LNCAP (cell line): Measurements from ENCODE around the gene HSPB1.
A peak's percentile ranks its signal among the peaks of the same experiment; 100 is the strongest.

Experiments
- TF ChIP-seq, protein P1 (sequence below): fragments of 450-650 bp; IDR thresholded peaks from 2 replicates; pipeline ENCODE4 v1.5.1; 2017; ENCODE audit warnings: mild to moderate bottlenecking

The HSPB1 gene

GRCh38 chr7:76310102-76310957 is 7.9 kb downstream of the HSPB1 start:
- TF ChIP-seq, protein P1, sequence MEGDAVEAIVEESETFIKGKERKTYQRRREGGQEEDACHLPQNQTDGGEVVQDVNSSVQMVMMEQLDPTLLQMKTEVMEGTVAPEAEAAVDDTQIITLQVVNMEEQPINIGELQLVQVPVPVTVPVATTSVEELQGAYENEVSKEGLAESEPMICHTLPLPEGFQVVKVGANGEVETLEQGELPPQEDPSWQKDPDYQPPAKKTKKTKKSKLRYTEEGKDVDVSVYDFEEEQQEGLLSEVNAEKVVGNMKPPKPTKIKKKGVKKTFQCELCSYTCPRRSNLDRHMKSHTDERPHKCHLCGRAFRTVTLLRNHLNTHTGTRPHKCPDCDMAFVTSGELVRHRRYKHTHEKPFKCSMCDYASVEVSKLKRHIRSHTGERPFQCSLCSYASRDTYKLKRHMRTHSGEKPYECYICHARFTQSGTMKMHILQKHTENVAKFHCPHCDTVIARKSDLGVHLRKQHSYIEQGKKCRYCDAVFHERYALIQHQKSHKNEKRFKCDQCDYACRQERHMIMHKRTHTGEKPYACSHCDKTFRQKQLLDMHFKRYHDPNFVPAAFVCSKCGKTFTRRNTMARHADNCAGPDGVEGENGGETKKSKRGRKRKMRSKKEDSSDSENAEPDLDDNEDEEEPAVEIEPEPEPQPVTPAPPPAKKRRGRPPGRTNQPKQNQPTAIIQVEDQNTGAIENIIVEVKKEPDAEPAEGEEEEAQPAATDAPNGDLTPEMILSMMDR, result no peak

DNA sequence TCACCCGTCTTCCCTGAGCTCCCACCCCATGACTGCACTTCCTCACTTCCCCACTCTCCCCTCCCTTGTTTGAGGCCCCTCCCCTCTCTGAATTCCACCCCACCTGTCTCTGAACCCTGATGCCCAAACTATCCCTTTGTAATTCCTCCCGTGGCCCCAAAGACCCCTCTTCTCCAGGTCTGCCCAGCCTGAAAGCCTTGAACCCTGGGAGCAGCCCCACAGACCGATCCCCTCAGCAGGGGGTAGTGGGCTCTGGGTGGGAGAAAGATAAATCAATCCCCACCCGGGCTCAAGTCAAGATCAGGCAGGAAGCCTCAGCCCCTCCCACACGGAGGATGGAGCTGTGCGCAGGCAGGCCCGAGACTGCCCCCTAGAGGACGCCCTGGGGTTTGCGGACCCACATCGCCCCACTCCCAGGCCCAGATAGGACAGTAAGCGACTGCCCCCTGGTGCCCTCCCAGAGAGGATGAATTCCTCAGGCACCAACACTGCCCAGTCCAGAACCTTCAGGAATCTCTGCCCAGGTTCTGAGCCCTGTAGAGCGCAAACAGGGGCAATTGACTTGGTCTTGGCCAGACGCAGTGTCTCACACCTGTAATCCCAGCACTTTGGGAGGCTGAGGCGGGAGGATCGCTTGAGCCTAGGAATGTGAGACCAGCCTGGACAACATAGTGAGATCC is 11.7 kb downstream of the HSPB1 start:
- TF ChIP-seq, protein P1, result peak; percentile 100

DNA sequence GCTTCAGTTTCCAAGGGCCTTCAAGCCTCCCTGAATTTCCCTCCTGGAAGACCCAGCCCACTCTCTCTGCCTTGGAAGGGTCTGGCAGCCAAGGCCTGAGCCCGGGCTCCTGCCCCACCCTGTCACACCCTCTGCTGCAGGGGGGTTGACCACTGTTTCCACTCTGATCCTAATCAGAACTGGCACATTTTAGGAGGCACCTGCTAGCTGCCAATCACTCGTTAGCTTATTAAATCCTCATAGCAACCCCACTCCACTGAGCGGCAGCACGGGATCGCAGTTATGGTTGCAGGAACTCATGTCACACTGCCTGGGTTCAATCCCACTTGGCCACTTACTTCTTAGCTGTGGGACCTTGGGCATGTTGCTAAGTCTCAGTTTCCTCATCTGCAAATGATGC is 12.9 kb downstream of the HSPB1 start:
- TF ChIP-seq, protein P1, result no peak

GRCh38 chr7:76316984-76317781 is 14.7 kb downstream of the HSPB1 start:
- TF ChIP-seq, protein P1, result no peak

DNA sequence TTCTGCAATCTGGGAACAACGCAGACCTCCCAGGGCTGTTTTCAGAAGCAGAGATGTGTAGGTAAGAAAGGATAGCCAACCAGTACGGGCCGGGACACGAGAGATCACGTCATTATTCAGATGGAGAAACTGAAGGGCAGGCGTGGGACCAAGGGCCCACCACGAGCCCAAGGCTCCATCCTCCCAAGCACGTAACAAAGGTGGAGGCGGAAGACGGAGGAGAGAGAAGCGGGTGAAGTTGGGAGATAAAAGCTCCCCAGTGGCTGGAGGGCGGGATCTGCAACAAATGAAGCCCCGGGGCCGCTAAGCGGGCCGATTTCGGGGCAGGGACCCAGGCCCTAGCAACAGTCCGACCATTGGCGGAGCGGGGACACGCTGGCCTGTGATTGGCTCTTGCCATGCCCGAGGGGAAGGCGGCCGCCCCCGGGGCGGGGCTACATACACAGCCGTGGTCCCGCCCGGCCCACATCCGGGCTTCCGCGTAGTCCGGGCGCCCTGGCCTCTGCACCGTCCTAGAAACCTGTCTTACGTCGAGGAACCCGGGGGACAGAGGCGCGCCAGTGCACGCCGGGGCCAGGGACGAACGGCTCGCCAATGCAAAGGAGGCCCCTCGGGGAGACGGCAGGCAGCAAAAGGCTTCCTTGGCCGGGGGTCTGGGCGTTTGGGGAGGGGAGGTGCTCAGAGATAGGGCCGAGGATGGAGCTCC is 15.5 kb downstream of the HSPB1 start:
- TF ChIP-seq, protein P1, result no peak

- TF ChIP-seq, protein P1, result peak; percentile 16; the same call in 1 of the 2 replicates
Measured at GRCh38 chr7:76318488-76319353, 16.2 kb downstream of the HSPB1 start.
